GM12873 (cell line): ENCODE results near the gene NFATC2.

ENCODE experiments used
- TF ChIP-seq, protein P1 (sequence below): IDR thresholded peaks from 2 replicates; pipeline ENCODE4 v1.5.1; 2012; ENCODE audit warnings: low read depth, mild to moderate bottlenecking, moderate library complexity, low read length, control low read depth; ENCODE audit not compliant: insufficient read depth; ENCODE audit errors: missing control alignments

The NFATC2 gene

DNA sequence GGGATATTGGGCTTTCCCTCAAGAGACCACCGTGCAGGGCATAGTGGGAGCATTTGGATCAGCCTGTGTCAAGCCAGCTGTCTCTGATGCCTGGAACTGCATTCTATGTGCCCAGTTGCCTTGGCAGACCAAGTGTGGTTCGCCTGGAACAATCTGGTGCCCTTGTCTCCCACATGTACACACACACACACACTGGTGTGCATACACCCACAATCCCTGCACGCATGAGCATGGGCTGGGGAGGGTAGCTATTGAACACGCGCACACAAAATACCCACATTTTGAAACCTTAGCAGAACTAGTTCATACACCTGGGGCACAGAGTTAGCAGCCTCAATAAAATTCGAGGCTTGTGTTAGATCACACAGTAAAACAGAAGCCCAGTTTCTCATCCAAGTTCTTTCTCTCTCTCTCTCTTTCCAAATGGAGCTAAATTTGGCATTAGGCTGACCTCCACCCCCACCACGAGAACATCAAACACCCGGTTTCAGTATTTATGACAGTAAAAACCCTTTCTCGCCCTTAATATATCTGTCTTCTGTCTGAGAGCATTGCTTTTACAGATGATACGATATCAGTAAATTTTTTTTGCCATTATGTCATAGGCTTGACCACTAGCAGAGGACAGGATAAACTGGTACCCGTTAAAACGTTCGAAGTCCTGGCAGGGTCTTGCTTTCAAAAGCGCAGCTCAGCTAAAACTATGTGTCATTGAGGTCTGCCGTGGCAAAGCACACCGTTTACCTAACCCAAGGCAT lies 18.2 kb upstream of the NFATC2 start:
- TF ChIP-seq, protein P1, sequence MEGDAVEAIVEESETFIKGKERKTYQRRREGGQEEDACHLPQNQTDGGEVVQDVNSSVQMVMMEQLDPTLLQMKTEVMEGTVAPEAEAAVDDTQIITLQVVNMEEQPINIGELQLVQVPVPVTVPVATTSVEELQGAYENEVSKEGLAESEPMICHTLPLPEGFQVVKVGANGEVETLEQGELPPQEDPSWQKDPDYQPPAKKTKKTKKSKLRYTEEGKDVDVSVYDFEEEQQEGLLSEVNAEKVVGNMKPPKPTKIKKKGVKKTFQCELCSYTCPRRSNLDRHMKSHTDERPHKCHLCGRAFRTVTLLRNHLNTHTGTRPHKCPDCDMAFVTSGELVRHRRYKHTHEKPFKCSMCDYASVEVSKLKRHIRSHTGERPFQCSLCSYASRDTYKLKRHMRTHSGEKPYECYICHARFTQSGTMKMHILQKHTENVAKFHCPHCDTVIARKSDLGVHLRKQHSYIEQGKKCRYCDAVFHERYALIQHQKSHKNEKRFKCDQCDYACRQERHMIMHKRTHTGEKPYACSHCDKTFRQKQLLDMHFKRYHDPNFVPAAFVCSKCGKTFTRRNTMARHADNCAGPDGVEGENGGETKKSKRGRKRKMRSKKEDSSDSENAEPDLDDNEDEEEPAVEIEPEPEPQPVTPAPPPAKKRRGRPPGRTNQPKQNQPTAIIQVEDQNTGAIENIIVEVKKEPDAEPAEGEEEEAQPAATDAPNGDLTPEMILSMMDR, result no peak

DNA sequence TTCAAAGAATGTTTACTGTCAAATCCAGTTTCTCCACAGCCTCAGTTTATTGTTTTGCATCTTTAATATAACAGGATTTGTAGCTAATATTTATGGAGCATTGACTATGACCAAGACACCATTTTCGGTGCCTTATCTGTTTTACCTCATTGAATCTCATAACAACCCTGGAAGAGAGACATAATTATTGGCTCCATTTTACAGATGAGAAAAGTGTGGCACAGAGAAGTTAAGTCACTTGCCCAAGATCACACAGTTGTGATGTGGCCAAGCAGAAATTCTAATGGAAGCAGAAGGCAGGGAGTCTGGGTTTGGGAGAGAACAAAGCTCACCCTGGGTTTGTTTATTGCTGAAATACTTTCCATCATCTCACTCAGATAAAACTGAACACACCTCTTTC lies 17.5 kb upstream of the NFATC2 start:
- TF ChIP-seq, protein P1, result no peak

DNA sequence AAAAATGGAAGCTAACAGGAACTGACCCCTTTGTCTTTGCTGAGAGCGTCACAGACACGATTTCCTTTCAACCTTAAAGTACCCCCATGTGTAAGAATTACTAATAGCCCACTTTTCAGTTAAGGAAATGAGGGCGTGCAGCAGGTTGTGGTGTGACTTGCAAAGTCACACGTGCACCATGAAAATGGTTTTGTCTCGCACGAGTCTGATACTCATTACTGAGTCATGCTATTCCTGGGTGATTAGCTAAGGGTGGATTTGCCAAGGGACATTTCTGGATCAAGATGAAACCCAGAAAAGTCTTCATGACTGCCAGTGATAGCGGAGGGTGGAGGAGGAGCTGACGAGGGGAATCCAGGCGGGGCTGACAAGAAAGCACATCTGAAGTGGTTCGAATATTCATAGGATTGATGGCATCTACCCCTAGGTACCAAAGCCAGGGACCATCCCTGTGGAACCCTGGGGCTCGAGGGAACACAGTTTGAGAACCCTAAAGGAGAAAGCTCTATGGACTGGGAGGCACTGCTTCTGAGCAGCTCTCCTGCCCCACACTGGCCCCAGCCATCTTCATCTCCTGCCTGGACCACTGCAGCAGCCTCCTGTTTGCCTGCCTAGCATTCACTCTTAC lies 12.1 kb upstream of the NFATC2 start:
- TF ChIP-seq, protein P1, result no peak

DNA sequence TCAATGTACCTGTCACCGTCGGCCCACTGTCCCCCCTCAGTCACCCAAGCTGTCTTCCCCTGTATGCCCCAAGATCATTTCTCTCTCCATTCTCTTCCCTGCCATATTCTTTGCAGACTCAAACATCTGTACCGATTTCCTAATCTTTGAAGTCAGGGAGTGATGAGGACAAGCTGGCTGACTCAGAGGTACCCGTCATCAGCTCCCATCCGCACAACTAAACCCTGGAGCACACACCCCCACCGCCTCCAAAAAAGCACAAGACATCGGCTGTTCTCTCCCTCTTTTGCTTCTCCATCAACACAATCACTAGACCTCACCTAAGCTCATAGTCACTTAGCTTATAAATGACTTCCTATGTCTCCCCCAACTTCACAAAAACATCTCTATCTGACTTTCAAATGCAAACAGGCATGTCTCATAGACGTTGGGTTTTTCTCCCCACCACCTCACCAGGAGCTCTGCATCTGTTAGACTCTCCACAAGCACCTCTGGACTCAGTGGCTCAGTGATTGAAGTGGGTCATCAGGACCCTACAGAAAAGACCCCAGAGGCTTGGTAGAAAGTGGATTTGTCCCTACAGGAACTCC lies 11.5 kb upstream of the NFATC2 start:
- TF ChIP-seq, protein P1, result no peak

DNA sequence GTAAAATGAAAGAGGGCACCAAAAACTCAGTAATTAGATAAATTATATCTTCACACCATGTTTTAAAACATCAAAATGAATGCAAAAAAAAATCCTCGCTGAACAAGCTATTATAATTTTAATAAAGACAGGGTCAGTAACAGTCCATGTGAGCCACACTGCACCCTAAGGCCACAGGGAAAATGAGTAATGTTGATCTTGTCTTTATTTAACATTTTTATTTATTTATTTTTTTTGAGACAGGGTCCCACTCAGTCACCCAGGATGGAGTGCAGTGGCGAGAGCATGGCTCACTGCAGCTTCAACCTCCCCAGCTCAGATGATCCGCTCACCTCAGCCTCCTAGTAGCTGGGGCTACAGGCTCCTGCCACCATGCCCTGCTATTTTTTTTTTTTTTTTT lies 8.7 kb upstream of the NFATC2 start:
- TF ChIP-seq, protein P1, result no peak

DNA sequence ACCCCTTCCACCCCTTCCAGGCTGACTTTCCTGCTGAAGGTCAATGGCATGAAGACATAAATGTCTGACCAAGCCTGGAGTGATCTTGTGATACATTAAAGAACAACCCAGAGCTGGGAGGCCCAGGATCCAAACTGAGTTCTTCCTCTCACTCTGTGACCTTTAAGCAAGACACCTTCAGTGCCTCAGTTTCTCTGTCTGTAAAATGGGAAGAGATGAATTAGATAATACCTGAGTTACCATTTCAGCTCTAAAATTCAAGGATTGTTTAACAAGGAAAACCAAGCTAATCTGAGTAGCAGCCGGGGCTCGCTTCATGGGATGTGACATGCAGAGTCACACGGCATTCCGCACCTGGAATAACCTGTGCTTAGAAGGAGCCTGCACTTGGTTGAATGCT lies 7.0 kb upstream of the NFATC2 start:
- TF ChIP-seq, protein P1, result no peak

DNA sequence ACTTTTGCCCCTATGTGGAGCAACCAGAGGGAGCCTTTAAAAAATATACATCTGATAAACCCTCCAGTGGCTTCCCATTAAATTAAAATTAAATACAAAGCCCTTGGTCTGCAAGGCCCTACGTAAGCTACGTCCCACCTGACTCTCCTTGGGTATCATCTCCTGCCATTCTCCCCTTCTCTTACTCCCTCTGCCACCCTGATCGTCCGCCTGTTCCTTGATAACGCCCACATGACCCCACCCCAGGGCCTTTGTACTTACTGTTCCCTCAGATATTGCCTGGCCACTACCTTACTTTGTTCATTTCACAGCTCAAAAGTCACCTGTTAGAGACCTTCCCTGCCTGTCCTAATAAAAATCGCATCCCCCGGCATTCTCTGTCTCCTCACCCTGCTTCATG lies 5.4 kb upstream of the NFATC2 start:
- TF ChIP-seq, protein P1, result no peak
